Measurements from ENCODE around the gene PMPCA.
"Not testable (repeated sequence)": the region's sequence is repeated elsewhere in the genome, so short reads cannot be mapped to it uniquely, and the experiment has no call there.

Gene PMPCA

GRCh38 chr9:136418182-136419091, 8.0 kb downstream of the PMPCA start:
- no peak for DNase-seq

- no peak for DNase-seq
Measured at GRCh38 chr9:136419092-136419420, 8.6 kb downstream of the PMPCA start.

- DNase-seq: no peak
Measured at GRCh38 chr9:136421791-136422190, 11.3 kb downstream of the PMPCA start.

- DNase-seq: no peak
Measured at GRCh38 chr9:136422876-136423275, 12.4 kb downstream of the PMPCA start.

DNA sequence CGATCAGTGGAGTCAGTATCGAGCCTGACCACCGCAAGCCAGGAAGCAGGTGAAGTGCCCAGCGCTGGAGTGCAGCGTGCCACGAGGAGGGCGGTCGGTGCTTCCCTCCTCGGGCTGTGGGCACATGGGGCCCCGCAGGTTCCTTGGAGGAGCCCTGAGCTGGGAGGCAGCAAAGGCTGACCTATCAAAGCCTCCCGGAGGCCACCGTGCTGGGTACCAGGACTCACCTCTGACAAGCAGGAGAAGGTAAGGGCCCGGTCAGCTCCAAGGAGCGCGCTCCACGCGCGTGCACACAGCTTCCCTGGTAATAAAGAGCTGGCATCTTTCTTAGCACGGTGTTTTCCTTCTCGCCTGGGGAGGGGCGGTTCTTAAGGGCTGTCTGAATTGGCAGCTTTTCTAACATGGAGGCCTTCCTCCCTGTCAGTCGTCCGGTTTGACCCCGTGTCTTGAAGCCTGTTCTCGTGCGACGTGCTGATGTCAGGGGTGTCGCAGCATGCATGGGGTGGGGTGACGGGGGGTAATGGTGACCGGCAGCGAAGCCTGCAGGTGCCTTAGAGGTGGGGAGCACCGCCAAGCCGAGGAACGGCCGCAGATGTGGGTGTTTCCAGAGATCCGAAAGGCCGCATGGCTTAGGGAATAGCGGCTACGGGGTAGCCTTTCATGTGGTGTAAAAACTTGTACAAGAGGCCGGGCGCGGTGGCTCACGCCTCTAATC, 13.1 kb downstream of the PMPCA start:
- no peak for DNase-seq

DNA sequence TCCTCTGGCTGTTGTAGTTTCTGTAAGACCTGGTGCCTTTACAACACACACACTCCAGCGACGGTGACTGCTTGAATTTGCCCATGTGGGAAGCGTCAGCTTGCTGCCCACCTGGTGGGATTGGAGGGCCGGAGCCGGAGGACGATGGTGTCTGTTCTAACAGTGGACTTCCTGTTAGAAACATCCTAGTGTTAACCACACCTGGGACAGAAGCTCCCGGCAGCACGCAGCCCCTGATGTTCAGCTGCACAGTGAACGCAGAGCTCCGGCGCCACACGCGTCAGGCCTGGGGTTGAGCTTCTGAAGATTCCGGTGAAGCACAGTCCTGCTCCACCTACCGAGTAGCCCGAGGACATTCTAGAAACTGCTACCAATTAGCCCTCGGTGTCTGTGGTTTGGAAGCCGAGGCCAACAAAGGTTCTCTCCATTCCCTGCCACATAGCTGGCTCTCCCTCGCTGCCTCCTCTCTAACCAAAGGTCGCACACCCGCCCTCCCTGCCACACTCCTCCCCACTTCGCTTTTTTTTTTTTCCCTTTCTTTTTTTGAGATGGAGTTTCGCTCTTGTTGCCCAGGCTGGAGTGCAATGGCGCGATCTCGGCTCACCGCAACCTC, 14.4 kb downstream of the PMPCA start:
- no peak for DNase-seq

GRCh38 chr9:136425367-136425766, 14.9 kb downstream of the PMPCA start:
- not testable (repeated sequence) for DNase-seq

DNA sequence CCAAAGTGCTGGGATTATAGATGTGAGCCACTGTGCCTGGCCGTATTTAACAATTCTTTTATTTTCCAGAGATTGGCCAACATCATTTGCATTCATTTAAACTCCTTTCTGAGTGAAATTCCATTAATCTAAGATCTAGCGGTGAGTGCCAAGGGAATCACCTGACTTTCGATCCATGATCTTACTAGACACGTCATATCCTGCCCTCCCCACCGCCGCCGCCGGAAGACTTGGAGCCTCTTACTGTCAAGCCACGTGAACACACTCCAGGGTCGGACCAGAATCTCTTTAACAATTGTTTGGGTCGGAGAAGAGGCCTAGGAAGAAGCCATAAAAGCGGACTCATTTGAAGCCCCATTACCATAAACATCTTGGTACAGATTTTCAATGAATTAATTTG, 16.3 kb downstream of the PMPCA start:
- no peak for DNase-seq

GRCh38 chr9:136429075-136429628, 18.7 kb downstream of the PMPCA start:
- no peak for DNase-seq

DNA sequence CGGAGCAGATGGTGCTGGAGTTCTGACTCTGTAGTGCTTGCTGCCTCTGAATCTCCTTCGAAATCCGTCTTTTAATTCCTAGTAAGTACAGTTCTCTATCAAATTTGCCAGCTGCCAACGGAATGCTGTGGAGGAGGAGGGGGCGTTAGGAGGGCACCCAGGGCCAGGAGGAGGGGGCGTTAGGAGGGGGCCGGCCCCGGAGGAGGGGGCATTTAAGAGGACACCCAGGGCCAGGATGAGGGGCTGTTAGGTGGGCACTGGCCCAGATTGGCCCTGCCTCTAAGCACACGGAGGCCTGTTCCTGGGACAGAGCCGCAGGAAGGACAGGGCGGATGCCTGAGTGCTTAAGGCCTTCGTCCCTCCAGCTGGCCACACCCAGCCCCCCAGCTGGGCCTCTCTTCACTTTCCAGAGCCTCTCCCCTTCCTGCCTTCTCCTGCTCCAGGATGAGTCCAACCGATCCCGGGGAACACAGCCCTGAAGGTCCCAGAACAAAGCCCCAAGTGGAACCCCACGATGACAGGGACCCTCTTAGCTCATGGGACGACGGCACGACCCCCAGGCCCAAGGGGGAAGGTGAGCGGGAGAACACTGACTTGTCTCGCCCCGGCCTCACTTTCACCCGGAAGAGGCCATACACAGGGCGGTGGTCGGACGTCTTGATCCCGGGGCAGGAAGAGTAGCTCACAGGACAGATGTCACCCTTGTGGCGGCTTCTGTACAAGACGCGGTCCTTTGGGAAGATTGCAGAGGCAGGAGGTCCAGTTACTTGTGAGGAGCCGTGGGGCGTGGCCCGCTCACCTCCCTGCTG, 19.4 kb downstream of the PMPCA start:
- DNase-seq: no peak

GRCh38 chr9:136430588-136431234, 20.3 kb downstream of the PMPCA start:
- no peak for DNase-seq

DNA sequence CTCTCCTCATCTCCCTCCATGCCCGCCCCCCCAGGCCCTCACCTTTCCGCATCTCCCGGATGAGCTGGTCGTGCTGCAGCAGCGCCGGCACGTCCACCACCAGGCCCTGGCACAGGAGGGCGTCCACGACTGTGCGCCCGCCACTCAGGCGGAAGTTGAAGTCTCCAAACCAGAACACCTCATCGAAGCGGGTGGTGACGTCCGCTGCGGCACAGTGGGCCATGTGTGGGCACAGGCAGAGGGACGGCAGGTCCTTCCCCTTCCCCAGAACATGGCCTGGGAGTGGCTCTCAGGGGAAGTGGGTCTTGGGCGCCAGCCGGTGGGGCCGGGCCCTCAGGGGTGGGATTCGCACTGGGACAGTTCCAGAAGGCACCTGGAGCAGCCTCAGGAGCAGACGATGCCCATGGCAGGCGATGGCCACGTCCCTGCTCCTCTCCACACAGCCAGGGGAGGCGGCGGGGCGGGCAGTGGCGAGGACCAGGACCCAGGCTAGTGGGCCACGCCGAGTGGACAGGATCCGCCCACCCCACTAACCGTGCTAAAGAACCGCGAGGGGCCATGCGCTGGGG, 21.4 kb downstream of the PMPCA start:
- no peak for DNase-seq

GRCh38 chr9:136432591-136432990, 22.1 kb downstream of the PMPCA start:
- no peak for DNase-seq

DNA sequence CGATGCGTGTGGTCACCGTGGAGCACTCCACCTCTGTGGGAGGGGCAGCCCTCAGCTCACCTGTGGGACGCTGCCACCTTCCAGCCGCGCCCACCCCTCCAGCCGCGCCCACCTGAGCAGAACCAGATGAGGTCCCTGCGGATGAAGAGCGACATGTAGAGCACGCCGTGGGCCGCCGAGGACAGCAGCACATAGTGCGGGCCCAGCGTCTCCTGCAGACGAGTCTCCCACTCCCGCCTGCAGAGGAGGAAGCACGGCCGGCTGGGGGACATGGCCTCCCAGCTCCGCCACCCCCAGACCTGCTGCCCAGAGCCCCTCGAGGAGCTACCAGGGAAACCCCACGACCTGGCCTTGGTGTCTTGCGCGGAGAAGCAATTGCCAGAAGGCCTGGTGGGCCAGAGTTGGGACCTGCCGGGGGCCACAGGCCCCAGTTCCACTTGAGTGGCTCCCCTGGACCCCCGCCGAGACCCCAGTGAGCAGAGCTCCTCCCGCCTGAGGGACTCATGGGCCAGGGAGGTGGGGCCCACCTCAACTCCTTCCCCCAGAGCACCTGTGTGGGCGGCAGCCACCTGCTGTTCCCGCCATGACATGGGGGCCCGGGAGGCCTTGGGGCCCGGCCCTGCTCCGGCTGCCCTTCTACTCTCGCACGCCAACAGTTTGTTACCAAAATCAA, 22.7 kb downstream of the PMPCA start:
- DNase-seq: no peak

DNA sequence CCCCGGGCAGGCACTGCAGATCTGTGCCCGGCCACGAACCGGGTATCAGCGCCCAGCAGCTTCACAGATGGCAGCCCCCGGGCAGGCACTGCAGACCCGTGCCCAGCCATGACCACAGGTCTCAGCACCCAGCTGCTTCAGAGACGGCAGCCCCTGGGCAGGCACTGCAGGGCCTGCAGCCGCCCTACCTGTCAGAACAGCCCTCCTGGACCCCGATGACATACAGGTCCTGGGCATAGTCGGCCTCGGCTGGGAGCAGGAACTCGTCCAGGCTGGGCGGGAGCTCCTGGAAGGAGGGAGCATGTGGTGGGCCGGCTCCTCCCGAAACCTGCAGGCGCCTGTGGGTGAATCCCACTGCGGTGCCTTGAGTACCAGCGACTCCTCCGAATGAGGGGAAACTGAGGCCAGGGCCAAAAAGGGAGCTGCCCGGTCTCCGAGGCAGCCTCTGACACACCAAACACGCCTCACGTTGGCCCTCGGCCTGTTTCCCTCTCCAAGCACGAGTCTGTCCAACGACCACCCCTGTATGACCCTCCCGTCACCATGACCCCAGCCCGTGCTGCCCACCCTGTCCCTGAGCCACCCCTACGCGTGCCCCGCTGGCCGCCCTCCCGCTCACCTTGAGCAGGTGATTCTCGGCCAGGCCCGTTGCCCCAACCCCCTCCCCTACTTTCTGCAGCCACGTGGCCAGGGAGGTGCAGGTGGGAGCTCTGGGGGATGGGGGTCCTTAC, 23.6 kb downstream of the PMPCA start:
- no peak for DNase-seq

DNA sequence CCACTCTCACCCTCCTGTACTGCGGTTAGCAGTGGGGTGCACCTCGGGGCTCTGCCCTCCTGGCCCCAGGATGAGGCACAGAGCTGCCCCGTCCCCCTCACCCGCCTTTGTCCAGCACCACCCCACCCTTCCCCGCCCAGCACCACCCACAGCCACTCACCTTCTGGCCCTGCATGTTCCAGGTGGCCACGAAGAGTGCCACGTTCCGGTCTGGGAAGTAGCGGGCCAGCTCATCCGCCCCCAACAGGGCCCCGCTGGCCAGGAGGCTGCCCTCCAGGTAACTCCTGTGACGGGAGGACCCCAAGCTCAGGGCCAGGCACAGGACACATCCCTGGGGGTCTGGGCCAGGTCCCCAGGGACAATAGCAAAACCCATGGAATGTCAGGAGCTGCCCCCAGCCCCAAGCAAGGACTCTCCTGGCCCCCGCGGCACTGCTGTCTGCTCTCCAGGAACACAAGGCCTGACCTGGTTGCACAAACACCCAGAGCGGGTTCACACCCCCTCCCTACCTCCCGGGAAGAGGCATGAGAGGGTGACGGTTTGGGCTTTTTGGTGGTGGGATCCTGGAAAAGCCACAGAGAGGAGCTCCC, 24.2 kb downstream of the PMPCA start:
- no peak for DNase-seq

DNA sequence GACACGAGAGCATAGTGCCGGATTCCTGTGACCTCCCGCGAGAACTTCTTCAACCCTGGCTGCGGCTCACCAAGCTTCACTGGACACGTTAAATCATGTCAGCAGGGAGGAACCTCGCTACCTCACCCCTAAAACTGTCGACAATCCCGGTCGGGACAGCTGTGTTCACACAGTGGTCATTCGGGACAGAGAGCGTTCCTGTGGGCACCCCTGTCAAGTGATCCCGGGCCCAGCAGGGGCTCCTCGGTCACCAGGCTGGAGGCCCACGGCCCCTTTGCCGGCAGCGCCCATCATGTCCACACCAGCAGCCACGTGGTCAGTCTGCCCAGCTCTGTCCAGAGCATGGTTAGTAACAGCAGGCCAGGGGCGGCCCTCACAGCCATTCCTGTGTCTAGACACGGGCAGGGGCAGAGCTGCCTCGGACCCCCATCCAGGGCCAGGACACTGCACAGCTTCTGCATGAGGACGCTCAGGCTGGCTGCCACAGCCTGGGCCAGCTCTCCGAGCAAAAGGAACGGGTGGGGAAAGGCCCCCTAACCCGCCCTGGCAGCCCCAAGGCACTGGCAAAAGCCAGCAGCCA, 25.7 kb downstream of the PMPCA start:
- no peak for DNase-seq

DNA sequence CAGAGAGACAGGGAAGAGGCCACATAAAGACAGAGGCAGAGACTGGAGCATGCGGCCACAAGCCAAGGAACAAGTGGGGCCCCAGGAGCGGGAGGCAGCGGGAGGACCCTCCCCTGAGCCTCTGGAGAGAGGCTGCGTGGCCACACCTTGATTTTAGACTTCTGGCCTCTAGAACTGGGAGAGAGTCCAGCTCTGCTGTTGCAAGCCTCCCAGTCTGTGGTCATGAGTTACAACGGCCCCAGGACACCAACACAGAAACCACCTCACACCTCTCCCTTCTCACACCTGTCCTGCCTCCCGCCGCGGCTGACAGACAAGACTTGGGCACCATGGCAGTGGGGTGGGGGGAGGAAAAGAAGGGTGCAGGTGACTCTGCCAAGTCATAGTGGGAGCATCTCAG, 27.0 kb downstream of the PMPCA start:
- DNase-seq: no peak

- peak in 1 of 2 donors; percentile 23 for DNase-seq
Measured at GRCh38 chr9:136437839-136438547, 27.5 kb downstream of the PMPCA start.

All from CD4-positive, alpha-beta T cell treated with Interleukin-1 beta for 1 hour (primary cell).